Body of pancreas (tissue), 4 donors: ENCODE data around the gene C10orf143.

Source experiments
- POLR2A ChIP-seq, 3 donors: fragments of 450-650 bp; IDR thresholded peaks; one replicate each; pipeline ENCODE4 v1.6.1; 2016; ENCODE audit warnings: antibody characterized with exemption in 3 of 3, mild to moderate bottlenecking in 2 of 3
- TF ChIP-seq, protein P1 (sequence below), 7 experiments: fragments of 450-650 bp in 4 of 7; fragments of 200-600 bp in 3 of 7; sonication (generic) in 3 of 7; IDR thresholded peaks; one replicate each; pipeline ENCODE4 v1.5.1; 2016 to 2019; ENCODE audit warnings: antibody characterized with exemption in 7 of 7

DNA sequence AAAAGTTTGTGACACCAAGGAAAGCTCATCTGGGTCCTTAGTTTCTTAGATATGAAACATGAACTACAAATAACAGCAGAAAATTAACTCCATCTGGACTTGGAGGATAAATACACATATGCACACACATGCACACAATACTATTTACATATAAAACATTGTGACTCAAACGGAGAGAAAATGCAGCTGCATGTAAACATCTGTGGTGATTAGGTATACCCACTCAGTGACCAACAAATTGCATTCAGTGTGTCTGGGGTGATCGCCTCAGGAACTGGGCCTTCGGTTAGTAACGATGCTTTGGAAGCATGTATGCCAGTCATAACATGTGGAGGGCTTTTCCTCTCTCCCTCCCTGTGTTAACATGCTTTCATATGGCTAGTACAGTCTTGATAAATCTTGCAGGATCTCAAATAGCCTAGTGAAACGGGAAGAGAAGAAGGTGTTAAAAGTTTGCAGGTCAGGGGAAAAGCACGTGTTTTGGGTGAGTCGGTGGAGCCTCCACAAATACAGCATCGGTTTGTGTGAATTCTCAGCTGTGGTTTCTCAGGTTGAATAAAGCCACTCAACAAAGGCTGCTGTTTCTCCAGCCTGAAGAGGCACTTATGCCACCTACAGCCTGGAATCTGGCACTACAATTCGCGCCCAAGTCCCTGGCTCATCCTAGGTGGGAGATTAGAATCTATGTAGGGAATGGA, 16.9 kb upstream of the C10orf143 start:
- TF ChIP-seq, protein P1, sequence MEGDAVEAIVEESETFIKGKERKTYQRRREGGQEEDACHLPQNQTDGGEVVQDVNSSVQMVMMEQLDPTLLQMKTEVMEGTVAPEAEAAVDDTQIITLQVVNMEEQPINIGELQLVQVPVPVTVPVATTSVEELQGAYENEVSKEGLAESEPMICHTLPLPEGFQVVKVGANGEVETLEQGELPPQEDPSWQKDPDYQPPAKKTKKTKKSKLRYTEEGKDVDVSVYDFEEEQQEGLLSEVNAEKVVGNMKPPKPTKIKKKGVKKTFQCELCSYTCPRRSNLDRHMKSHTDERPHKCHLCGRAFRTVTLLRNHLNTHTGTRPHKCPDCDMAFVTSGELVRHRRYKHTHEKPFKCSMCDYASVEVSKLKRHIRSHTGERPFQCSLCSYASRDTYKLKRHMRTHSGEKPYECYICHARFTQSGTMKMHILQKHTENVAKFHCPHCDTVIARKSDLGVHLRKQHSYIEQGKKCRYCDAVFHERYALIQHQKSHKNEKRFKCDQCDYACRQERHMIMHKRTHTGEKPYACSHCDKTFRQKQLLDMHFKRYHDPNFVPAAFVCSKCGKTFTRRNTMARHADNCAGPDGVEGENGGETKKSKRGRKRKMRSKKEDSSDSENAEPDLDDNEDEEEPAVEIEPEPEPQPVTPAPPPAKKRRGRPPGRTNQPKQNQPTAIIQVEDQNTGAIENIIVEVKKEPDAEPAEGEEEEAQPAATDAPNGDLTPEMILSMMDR (IDR thresholded peaks at IDR 0.05): peak; percentile 46 to 81 (median 75)
- no peak for TF ChIP-seq POLR2A (IDR thresholded peaks at IDR 0.05)
